ENCODE results near the gene CCDC88B. TPM values are rescaled to one million over a fixed set of nuclear protein-coding genes. Genes with fewer than 3 reads are reported as not detected.

CCDC88B gene
- total RNA-seq, 2 donors from 2014 or later, result 120 to 125 TPM

DNA sequence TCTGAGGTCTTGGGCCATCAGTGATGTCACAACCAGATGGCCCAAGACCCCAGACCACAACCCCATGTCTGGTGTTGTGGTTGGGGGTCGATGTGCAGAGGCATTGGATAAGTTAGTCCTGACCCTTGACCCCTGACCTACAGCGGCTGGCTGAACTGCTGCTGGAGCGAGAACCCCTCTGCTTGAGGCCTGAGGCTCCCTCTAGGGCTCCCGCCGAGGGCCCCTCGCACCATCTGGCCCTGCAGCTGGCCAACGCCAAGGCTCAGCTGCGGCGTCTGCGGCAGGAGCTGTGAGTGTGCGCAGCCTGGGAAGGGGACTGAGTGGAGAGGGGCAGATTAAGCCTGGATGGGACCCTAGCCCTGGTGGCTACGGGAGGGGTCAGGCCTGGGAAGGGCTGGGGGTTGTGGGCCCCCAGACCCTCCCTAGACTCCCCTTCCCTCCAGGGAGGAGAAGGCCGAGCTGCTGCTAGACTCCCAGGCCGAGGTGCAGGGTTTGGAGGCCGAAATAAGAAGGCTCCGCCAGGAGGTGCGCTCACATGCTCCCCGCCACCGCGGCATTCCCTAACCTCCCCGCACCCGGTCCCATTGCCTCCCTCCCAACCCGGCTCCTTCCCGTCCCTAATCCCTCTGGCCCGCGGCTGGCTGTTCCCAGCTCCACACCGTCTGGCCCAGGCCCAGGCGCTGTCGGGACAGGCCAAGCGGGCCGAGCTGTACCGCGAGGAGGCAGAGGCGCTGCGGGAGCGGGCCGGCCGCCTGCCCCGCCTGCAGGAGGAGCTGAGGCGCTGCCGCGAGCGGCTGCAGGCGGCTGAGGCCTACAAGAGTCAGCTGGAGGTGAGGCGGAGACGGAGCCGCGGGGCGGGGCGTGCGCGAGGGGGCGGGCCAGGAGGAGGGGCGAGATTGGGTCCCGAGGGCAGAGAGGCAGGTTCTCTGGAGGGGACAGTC lies 2.1 kb downstream of the CCDC88B start:
- Mint-ChIP-seq H3K27me3 (no peaks in the 10 kb centered on the region), H3K9me3 (no peaks in the 10 kb centered on the region), H3K27ac (no peak overlapping the region), H3K4me1 (peaks cover 8% of the 10 kb centered on the region), H3K4me3 (peak overlapping the region; percentile 96), H3K36me3 (ENCODE audit: low read depth) (peaks cover 61% of the 10 kb centered on the region)
- peak; percentile 63 for ATAC-seq (replicated peaks)

DNA sequence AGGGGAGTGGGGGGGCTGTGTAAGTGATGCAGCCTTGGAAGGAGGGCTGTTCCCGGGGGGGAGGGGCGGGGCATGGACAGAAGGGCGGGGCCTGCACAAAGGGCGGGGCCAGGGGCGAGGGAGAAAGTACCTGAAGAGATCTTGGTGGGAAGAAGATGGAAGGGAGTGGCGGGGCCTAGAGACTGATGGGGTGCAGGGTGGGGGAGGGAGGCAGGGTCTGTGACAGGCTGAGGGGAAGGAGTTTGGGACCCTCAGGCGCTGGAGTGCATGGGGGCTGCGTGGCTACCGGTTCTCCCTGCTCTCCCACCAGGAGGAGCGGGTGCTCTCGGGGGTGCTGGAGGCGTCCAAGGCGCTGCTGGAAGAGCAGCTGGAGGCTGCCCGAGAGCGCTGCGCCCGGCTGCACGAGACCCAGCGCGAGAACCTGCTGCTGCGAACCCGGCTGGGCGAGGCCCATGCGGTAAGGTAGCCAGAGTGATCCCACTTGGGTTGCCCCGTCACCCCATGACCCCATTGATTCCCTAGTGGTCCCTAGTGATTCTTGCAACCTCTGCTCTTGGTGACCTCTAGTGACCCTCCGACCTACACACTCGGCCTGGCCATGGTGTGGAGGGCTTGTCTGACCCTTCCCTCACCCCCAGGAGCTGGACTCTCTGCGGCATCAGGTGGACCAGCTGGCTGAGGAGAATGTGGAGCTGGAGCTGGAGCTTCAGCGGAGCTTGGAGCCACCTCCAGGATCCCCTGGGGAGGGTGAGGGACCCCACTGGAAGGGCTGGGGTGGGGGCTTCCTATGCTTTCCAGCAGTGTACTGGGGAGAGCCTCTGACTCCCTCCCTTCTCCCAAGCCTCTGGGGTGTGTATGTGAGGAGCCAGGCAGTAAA lies 3.1 kb downstream of the CCDC88B start:
- H3K27me3 Mint-ChIP-seq, result no peaks in the 10 kb centered on the region

DNA sequence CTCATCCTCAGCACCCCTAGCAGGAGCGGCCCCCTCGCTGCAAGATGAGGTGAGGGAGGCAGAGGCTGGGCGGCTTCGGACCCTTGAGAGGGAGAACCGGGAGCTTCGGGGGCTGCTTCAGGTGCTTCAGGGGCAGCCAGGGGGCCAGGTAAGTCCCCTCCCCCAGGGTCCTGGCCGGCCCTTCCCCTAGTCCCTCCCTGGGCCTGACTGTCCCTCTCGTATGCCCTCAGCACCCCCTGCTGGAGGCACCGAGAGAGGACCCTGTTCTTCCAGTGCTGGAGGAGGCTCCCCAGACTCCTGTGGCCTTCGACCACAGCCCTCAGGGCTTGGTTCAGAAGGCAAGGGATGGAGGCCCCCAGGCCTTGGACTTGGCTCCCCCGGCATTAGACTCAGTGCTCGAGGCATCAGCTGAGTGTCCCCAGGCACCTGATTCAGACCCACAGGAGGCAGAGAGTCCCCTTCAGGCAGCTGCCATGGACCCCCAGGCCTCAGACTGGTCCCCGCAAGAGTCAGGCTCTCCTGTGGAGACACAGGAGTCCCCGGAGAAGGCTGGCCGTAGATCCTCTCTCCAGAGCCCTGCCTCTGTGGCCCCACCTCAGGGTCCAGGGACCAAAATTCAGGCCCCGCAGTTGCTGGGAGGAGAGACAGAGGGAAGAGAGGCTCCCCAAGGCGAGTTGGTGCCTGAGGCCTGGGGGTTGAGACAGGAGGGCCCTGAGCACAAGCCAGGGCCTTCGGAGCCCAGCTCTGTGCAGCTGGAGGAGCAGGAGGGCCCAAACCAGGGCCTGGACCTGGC lies 4.0 kb downstream of the CCDC88B start:
- ATAC-seq (replicated peaks), result no peak
- H3K4me3 Mint-ChIP-seq, result no peak overlapping the region
- H3K9me3 Mint-ChIP-seq, result no peaks in the 10 kb centered on the region
- H3K4me1 Mint-ChIP-seq, result peaks cover 8% of the 10 kb centered on the region
- H3K27ac Mint-ChIP-seq, result no peak overlapping the region
- H3K27me3 Mint-ChIP-seq, result no peaks in the 10 kb centered on the region
- peaks cover 61% of the 10 kb centered on the region for H3K36me3 Mint-ChIP-seq (ENCODE audit: low read depth)

More for the DNA sequence above, 3.1 kb downstream of the CCDC88B start:
- Mint-ChIP-seq H3K9me3 (no peaks in the 10 kb centered on the region), H3K4me1 (peaks cover 8% of the 10 kb centered on the region), H3K27ac (no peak overlapping the region), H3K36me3 (ENCODE audit: low read depth) (peaks cover 62% of the 10 kb centered on the region), H3K4me3 (peak overlapping the region; percentile 96)
- ATAC-seq (replicated peaks), result no peak

DNA sequence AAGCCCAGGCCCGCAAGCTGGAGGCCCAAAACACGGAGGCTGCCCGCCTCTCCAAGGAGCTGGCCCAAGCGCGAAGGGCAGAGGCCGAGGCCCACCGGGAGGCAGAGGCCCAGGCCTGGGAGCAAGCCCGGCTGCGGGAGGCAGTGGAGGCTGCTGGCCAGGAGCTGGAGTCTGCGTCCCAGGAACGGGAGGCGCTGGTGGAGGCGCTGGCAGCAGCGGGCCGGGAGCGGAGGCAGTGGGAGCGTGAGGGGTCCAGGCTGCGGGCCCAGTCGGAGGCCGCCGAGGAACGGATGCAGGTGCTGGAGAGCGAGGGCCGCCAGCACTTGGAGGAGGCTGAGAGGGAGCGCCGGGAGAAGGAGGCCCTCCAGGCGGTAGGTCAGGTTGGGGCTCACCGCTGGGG lies 4.8 kb downstream of the CCDC88B start:
- Mint-ChIP-seq H3K9me3 (no peaks in the 10 kb centered on the region), H3K4me3 (no peak overlapping the region), H3K27ac (no peak overlapping the region), H3K36me3 (ENCODE audit: low read depth) (peaks cover 59% of the 10 kb centered on the region), H3K4me1 (no peaks in the 10 kb centered on the region), H3K27me3 (no peaks in the 10 kb centered on the region)
- ATAC-seq (replicated peaks), result no peak

DNA sequence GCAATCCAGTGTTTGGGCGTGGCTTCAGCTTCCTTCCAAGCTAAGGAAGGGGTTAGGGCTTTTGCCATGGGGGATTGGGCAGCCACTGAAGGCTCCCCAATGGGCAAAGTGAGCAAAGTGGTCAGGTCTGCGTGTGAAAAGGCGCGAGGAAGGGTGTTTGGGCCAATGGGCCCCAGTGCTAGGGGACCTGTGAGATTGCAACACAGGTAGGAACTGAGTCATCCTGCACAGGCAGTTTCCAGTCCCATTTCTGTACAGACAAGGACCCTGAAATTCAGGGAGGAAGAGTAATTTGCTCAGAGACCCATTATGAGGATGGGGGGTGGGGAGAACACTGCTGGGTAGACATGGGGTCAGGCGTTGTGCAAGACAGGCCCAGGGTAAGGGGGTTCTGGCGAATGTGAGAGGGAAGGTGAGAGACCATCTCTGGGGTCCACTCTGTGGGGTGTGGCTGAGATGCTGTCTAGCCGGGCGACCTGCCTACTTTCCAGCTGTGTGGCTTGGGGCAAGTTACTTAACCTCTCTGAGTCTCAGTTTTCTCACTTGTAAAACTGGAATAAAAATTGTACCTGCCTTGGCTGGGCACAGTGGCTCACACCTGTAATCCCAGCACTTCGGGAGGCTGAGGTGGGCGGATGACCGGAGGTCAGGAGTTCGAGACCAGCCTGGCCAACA lies 7.3 kb downstream of the CCDC88B start:
- H3K27me3 Mint-ChIP-seq, result no peaks in the 10 kb centered on the region
- ATAC-seq (replicated peaks), result no peak
- H3K27ac Mint-ChIP-seq, result peak overlapping the region; percentile 33
- H3K36me3 Mint-ChIP-seq (ENCODE audit: low read depth), result peaks cover 47% of the 10 kb centered on the region
- no peaks in the 10 kb centered on the region for H3K4me1 Mint-ChIP-seq
- H3K4me3 Mint-ChIP-seq, result no peak overlapping the region
- H3K9me3 Mint-ChIP-seq, result no peaks in the 10 kb centered on the region

DNA sequence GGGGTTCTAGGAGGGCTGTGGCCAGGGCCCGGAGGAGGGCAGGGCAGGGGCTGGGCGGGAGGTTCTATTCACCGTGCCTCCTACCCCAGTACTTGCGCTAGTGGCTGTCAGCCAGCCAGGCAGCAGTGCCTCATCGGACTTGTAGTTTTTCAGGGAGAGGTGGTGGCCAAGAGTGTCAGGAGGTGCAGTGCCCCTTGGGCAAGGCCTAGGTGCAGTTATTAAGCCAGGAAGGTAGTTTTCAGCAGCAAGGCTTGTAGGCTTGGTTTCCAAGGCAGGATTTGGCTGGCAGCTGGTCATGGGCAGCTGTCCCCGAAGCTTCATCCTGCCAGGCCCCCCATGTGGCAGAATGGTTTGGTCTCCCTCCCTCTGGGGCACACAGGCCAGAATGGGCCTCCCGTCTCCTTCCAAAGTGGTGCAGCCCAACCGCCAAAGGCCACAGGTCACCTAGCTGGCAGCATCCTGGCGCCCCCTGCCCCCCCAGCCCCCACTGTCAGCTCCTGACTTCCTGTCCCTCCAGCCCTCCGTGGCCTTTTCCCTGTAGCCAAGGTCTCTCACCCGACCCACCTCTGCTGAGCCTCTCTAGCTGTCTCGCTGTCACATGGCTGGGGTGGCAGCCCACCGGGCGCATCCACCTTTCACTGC lies 8.5 kb downstream of the CCDC88B start:
- no peak overlapping the region for H3K27ac Mint-ChIP-seq
- H3K4me1 Mint-ChIP-seq, result no peaks in the 10 kb centered on the region
- no peak overlapping the region for H3K4me3 Mint-ChIP-seq
- no peak for ATAC-seq (replicated peaks)
- H3K9me3 Mint-ChIP-seq, result no peaks in the 10 kb centered on the region
- H3K27me3 Mint-ChIP-seq, result no peaks in the 10 kb centered on the region
- peaks cover 47% of the 10 kb centered on the region for H3K36me3 Mint-ChIP-seq (ENCODE audit: low read depth)

DNA sequence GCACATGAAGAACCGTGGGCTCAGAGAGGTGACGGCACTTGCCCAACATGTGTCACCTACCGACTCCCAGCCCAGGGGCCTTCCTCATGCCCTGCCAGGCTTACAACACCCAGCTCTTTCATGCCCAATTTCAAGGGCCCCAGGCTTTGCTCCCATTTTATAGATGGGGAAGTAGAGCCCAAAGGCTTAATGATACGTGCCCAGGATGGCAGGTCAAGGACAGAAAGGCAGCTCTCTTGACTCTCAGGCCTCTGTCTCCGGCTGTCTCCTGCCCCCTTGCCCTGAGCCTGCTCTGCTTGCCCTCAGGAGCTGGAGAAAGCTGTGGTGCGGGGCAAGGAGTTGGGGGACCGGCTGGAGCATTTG lies 9.0 kb downstream of the CCDC88B start:
- Mint-ChIP-seq H3K27me3 (no peaks in the 10 kb centered on the region), H3K9me3 (no peaks in the 10 kb centered on the region), H3K4me1 (no peaks in the 10 kb centered on the region), H3K4me3 (no peak overlapping the region), H3K36me3 (ENCODE audit: low read depth) (peaks cover 47% of the 10 kb centered on the region), H3K27ac (no peak overlapping the region)
- no peak for ATAC-seq (replicated peaks)

DNA sequence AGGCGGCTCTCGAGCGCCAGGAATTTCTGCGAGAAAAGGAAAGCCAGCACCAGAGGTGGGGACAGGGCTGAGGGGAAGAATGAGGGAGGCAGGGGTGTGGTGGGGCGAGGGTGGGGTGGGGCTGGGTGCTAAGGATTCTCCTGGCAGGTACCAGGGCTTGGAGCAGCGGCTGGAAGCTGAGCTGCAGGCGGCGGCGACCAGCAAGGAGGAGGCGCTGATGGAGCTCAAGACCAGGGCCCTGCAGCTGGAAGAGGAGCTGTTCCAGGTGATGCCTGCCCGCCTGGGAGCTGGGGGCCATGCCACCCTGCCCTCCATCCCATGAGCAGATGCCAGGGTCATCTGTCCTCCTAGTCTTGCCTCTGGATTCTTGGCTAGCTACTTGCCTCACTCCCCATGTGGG lies 9.4 kb downstream of the CCDC88B start:
- Mint-ChIP-seq H3K4me3 (no peak overlapping the region), H3K9me3 (no peaks in the 10 kb centered on the region), H3K27me3 (no peaks in the 10 kb centered on the region), H3K36me3 (ENCODE audit: low read depth) (peaks cover 47% of the 10 kb centered on the region), H3K27ac (no peak overlapping the region), H3K4me1 (no peaks in the 10 kb centered on the region)
- no peak for ATAC-seq (replicated peaks)

DNA sequence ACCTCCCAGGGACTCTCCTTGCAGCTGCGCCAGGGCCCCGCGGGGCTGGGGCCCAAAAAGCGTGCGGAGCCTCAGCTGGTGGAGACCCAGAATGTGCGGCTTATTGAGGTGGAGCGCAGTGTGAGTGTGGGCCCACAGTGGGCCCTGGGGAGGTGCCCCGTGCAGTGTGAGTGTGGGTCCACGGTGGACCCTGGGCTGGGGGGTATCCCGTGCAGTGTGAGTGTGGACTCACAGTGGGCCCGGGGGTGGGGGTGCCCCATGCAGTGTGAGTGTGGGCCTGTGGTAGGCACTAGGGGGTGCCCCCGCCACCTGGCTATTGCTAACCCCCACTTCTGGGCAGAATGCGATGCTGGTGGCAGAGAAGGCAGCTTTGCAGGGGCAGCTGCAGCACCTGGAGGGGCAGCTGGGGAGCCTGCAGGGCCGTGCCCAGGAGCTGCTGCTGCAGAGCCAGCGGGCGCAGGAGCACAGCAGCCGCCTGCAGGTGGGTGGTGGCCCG lies 11.2 kb downstream of the CCDC88B start:
- ATAC-seq (replicated peaks), result peak; percentile 16
- Mint-ChIP-seq H3K36me3 (ENCODE audit: low read depth) (peaks cover 36% of the 10 kb centered on the region), H3K27ac (no peak overlapping the region), H3K9me3 (no peaks in the 10 kb centered on the region), H3K4me3 (no peak overlapping the region), H3K27me3 (no peaks in the 10 kb centered on the region), H3K4me1 (no peaks in the 10 kb centered on the region)

DNA sequence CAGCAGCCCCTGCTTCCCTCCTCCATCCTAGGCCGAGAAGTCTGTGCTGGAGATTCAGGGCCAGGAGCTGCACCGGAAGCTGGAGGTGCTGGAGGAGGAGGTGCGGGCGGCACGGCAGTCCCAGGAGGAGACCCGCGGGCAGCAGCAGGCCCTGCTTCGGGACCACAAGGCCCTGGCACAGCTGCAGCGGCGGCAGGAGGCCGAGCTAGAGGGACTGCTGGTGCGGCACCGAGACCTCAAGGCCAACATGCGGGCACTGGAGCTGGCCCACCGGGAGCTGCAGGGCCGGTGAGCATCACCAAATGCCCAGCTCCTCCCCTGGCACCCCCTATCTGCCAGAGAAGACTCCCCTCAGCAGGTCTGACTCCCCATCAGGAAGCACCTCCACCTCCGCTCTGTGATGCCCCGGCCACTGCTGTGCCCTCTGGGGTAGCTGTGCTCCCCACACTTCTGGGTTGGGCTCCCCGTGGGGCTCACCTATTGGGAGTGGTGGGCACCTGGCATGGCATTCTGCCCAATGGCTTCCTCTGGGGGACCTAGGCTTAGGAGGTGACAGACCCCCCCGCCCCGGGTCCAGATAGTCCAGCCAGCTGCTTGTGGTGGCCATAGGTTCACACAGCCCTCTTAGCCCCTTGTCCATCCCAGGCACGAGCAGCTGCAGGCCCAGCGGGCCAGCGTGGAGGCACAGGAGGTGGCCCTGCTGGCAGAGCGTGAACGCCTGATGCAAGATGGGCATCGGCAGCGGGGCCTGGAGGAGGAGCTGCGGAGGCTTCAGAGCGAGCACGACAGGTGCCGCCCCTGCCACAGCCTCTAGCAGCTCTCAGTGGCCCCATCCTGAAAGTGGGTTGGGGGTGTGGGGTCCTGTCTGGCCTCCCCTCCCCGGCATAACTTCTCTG lies 12.3 kb downstream of the CCDC88B start:
- no peak overlapping the region for H3K27ac Mint-ChIP-seq
- no peaks in the 10 kb centered on the region for H3K27me3 Mint-ChIP-seq
- H3K4me3 Mint-ChIP-seq, result no peak overlapping the region
- H3K36me3 Mint-ChIP-seq (ENCODE audit: low read depth), result peaks cover 31% of the 10 kb centered on the region
- ATAC-seq (replicated peaks), result no peak
- H3K4me1 Mint-ChIP-seq, result peaks cover 5% of the 10 kb centered on the region
- no peaks in the 10 kb centered on the region for H3K9me3 Mint-ChIP-seq

DNA sequence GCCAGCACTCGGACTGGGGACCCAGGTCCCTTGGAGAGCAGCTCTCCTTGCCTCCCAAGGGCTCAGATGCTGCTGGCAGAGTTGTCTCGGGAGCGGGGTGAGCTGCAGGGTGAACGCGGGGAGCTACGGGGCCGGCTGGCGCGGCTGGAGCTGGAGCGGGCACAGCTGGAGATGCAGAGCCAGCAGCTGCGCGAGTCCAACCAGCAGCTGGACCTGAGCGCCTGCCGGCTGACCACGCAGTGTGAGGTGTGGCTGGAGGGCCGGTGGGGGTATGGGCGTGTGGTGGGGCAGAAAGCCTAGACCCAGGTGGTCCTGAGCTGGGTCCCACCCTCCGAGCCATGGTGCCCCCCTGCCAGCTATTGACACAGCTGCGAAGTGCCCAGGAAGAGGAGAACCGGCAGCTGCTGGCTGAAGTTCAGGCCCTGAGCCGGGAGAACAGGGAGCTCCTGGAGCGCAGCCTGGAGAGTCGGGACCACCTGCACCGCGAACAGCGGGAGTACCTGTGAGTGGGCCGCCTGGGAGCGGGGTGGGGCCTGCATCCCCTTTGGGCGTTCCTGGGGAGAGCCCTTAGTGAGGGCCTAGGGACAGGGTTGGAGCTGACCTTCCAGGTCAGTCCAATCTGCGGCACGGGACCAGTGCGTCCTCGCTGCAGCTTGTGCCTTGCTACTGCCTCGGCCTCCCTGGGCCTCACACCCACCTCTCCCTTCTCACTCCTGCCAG lies 13.2 kb downstream of the CCDC88B start:
- no peaks in the 10 kb centered on the region for H3K9me3 Mint-ChIP-seq
- H3K4me1 Mint-ChIP-seq, result peaks cover 12% of the 10 kb centered on the region
- H3K4me3 Mint-ChIP-seq, result no peak overlapping the region
- H3K36me3 Mint-ChIP-seq (ENCODE audit: low read depth), result peaks cover 31% of the 10 kb centered on the region
- H3K27ac Mint-ChIP-seq, result no peak overlapping the region
- H3K27me3 Mint-ChIP-seq, result no peaks in the 10 kb centered on the region
- no peak for ATAC-seq (replicated peaks)
